ENCODE data around the gene PLD4. TPM values are rescaled to one million over a fixed set of nuclear protein-coding genes. Genes with fewer than 3 reads are reported as not detected.
"Not testable (repeated sequence)": the region's sequence is repeated elsewhere in the genome, so short reads cannot be mapped to it uniquely, and the experiment has no call there.

The PLD4 gene
- total RNA-seq, 1 donor from 2014 or later, result 7.8 TPM

DNA sequence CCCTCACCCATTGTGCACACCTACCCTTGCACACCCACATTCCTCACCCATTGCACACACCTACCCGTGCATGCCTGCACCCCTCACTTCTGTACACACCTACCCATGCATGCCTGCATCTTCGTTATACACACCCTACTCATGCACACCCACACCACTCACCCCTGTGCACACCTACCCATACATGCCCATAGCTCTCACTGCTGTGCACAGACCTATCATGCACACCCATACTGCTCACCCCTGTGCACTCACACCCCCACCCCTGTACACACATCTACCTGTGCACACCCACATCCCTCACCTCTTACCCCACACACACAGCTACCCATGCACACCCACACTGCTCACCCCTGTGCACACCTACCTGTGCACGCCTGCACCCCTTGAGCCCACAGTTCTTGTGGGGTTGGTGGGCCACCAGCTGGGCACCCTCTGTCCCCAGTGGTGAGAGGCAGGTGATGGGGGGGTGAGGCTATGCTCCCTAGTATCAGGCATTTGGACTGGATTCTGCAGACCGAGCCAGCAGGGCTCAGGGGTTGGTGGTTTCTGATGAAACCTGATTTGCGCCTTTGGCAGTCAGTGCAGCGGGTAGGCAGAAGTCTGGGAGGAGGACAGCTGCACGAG lies 44.0 kb upstream of the PLD4 start:
- Histone ChIP-seq H3K9ac (ENCODE audit: low read depth in 1 of 3, low read length in 3 of 3) (no peak overlapping the region), H3K4me3 (ENCODE audit: low read length in 3 of 3) (no peak overlapping the region), H3K27me3 (ENCODE audit: control insufficient read depth in 3 of 3, insufficient read depth in 3 of 3, low read length in 3 of 3) (no peaks in the 10 kb centered on the region), H3K27ac (ENCODE audit: low read depth, low read length) (no peak overlapping the region), H3K4me1 (ENCODE audit: control insufficient read depth in 3 of 3, insufficient read depth in 3 of 3, low read length in 3 of 3) (peaks cover 15 to 24% (median 19%) of the 10 kb centered on the region in 3 donors), H3K36me3 (ENCODE audit: control insufficient read depth in 3 of 3, insufficient read depth in 3 of 3, low read length in 3 of 3) (peaks cover 3 to 14% (median 9%) of the 10 kb centered on the region in 3 donors), H3K9me3 (ENCODE audit: control insufficient read depth in 3 of 3, low read length in 3 of 3) (no peaks in the 10 kb centered on the region)

DNA sequence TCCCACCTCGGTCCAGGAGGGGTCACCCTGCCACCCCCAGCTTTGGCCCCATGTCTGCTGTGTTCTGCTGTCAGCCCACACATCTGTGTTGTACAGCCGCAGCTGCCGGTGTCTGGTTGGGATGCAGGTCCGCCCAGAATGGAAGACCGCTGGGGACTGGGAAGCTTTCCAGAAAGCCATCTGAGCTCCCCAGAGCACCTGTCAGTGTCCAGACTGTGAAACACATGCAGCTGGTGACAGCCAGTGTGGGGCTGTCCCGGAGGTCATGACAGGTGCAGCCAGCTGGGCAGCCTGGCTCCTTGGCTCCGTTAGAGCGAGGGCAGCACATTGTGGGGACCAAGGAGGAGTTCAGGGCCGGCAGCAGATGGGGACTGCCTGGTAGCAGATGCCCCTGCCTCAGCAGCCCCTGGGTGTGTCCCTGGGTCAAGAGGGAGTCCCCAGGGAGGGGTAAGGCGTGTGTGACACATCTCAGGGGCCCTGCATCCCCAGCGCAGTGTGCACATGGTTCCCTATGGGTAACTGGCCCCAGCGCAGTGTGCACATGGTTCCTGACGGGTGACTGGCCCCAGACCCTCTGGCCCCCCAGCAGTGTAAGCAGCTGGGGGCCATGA lies 43.2 kb upstream of the PLD4 start:
- Histone ChIP-seq H3K4me1 (ENCODE audit: control insufficient read depth in 3 of 3, insufficient read depth in 3 of 3, low read length in 3 of 3) (peaks cover 15 to 24% (median 19%) of the 10 kb centered on the region in 3 donors), H3K27ac (ENCODE audit: low read depth, low read length) (no peak overlapping the region), H3K27me3 (ENCODE audit: control insufficient read depth in 3 of 3, insufficient read depth in 3 of 3, low read length in 3 of 3) (no peaks in the 10 kb centered on the region), H3K36me3 (ENCODE audit: control insufficient read depth in 3 of 3, insufficient read depth in 3 of 3, low read length in 3 of 3) (peaks cover 3 to 14% (median 11%) of the 10 kb centered on the region in 3 donors), H3K9ac (ENCODE audit: low read depth in 1 of 3, low read length in 3 of 3) (no peak overlapping the region), H3K9me3 (ENCODE audit: control insufficient read depth in 3 of 3, low read length in 3 of 3) (no peaks in the 10 kb centered on the region), H3K4me3 (ENCODE audit: low read length in 3 of 3) (no peak overlapping the region)

DNA sequence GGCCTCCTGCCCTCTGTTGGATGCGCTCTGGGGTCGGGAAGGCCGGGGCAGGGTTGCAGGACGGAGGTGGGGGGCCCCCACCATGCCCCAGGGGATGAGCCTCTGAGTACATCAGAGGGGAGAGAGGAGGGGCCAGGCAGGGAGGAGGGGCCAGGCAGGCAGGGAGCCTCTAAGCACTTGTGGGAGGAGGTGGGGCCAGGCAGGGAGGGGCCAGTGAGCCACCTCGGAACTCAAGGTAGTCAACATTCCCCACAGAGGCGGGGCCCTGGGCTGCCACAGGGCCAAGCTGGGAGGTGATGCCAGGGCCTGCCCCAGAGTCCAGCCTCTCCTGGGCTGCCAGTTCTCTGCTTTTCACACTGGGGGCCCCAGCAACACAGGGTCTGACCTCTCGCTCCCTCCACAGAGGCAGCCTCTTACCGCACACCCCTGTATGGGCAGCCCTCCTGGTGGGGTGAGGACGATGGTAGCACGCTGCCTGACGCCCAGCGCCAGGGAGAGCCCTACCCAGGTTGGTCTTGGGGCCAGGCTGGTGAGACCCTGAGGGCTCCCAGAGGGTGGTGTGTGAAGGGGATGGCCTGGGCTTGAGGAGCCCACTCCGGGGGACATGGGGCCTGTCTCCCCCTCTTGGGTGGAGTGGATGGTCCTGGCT lies 42.2 kb upstream of the PLD4 start:
- Histone ChIP-seq H3K9me3 (ENCODE audit: control insufficient read depth in 3 of 3, low read length in 3 of 3) (no peaks in the 10 kb centered on the region), H3K36me3 (ENCODE audit: control insufficient read depth in 3 of 3, insufficient read depth in 3 of 3, low read length in 3 of 3) (peaks cover 5 to 14% (median 11%) of the 10 kb centered on the region in 3 donors), H3K27ac (ENCODE audit: low read depth, low read length) (no peak overlapping the region), H3K4me1 (ENCODE audit: control insufficient read depth in 3 of 3, insufficient read depth in 3 of 3, low read length in 3 of 3) (peaks cover 15 to 24% (median 19%) of the 10 kb centered on the region in 3 donors), H3K27me3 (ENCODE audit: control insufficient read depth in 3 of 3, insufficient read depth in 3 of 3, low read length in 3 of 3) (no peaks in the 10 kb centered on the region), H3K4me3 (ENCODE audit: low read length in 3 of 3) (no peak overlapping the region), H3K9ac (ENCODE audit: low read depth in 1 of 3, low read length in 3 of 3) (no peak overlapping the region)

DNA sequence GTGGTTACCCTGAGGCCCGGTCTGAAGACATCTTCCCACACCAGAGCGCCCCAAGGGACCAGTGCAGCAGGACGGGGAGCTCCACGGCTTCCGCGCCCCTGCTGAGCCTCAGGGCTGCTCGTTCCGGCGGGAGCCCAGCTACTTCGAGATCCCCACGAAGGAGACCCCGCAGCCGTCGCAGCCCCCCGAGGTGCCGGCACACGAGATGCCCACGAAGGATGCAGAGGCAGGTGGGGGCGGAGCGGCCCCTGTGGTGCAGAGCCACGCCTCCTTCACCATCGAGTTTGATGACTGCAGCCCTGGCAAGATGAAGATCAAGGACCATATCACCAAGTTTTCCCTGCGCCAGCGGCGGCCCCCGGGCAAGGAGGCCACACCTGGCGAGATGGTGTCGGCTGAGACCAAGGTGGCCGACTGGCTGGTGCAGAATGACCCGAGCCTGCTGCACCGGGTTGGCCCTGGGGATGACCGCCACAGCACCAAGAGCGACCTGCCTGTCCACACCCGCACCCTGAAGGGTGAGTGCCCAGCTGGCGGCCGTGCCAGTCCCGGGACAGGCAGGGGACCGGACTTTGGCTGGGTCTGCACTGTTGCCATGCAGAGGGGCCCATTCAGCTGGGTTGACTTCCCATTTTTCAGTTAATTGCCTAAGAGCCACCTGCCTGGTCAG lies 41.6 kb upstream of the PLD4 start:
- H3K27ac ChIP-seq (ENCODE audit: low read depth, low read length), result no peak overlapping the region
- no peaks in the 10 kb centered on the region for H3K9me3 ChIP-seq (ENCODE audit: control insufficient read depth in 3 of 3, low read length in 3 of 3)
- H3K27me3 ChIP-seq (ENCODE audit: control insufficient read depth in 3 of 3, insufficient read depth in 3 of 3, low read length in 3 of 3), result no peaks in the 10 kb centered on the region
- peaks cover 5 to 17% (median 11%) of the 10 kb centered on the region in 3 donors for H3K36me3 ChIP-seq (ENCODE audit: control insufficient read depth in 3 of 3, insufficient read depth in 3 of 3, low read length in 3 of 3)
- no peak overlapping the region for H3K9ac ChIP-seq (ENCODE audit: low read depth in 1 of 3, low read length in 3 of 3)
- H3K4me3 ChIP-seq (ENCODE audit: low read length in 3 of 3), result no peak overlapping the region
- H3K4me1 ChIP-seq (ENCODE audit: control insufficient read depth in 3 of 3, insufficient read depth in 3 of 3, low read length in 3 of 3), result peaks cover 15 to 24% (median 19%) of the 10 kb centered on the region in 3 donors

- H3K4me3 ChIP-seq (ENCODE audit: low read length in 3 of 3), result no peak overlapping the region
- H3K4me1 ChIP-seq (ENCODE audit: control insufficient read depth in 3 of 3, insufficient read depth in 3 of 3, low read length in 3 of 3), result peaks cover 15 to 24% (median 19%) of the 10 kb centered on the region in 3 donors
- H3K9ac ChIP-seq (ENCODE audit: low read depth in 1 of 3, low read length in 3 of 3), result no peak overlapping the region
- no peaks in the 10 kb centered on the region for H3K9me3 ChIP-seq (ENCODE audit: control insufficient read depth in 3 of 3, low read length in 3 of 3)
- no peak overlapping the region for H3K27ac ChIP-seq (ENCODE audit: low read depth, low read length)
- H3K27me3 ChIP-seq (ENCODE audit: control insufficient read depth in 3 of 3, insufficient read depth in 3 of 3, low read length in 3 of 3), result no peaks in the 10 kb centered on the region
- H3K36me3 ChIP-seq (ENCODE audit: control insufficient read depth in 3 of 3, insufficient read depth in 3 of 3, low read length in 3 of 3), result peaks cover 5 to 14% (median 11%) of the 10 kb centered on the region in 3 donors
Observed at GRCh38 chr14:104883681-104884361, 40.9 kb upstream of the PLD4 start.

DNA sequence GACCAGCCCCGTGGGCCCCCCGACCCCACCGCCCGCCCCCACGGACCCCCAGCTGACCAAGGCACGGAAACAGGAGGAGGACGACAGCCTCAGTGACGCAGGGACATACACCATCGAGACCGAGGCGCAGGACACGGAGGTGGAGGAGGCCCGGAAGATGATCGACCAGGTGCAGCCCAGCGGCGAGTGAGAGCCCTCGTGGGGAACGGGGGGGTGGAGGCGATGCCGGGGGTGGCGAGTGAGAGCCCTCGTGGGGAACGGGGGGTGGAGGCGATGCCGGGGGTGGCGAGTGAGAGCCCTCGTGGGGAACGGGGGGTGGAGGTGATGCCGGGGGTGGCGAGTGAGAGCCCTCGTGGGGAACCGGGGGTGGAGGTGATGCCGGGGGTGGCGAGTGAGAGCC lies 40.3 kb upstream of the PLD4 start:
- not testable (repeated sequence) for H3K9me3 ChIP-seq (ENCODE audit: control insufficient read depth in 3 of 3, low read length in 3 of 3); H3K9ac ChIP-seq (ENCODE audit: low read depth in 1 of 3, low read length in 3 of 3); H3K4me3 ChIP-seq (ENCODE audit: low read length in 3 of 3); H3K27ac ChIP-seq (ENCODE audit: low read depth, low read length); H3K27me3 ChIP-seq (ENCODE audit: control insufficient read depth in 3 of 3, insufficient read depth in 3 of 3, low read length in 3 of 3)
- peaks cover 5 to 14% (median 11%) of the 10 kb centered on the region in 3 donors for H3K36me3 ChIP-seq (ENCODE audit: control insufficient read depth in 3 of 3, insufficient read depth in 3 of 3, low read length in 3 of 3)
- H3K4me1 ChIP-seq (ENCODE audit: control insufficient read depth in 3 of 3, insufficient read depth in 3 of 3, low read length in 3 of 3), result peaks cover 15 to 24% (median 19%) of the 10 kb centered on the region in 3 donors

- no peaks in the 10 kb centered on the region for H3K9me3 ChIP-seq (ENCODE audit: control insufficient read depth in 3 of 3, low read length in 3 of 3)
- no peak overlapping the region for H3K27ac ChIP-seq (ENCODE audit: low read depth, low read length)
- no peak overlapping the region for H3K9ac ChIP-seq (ENCODE audit: low read depth in 1 of 3, low read length in 3 of 3)
- H3K4me3 ChIP-seq (ENCODE audit: low read length in 3 of 3), result no peak overlapping the region
- H3K36me3 ChIP-seq (ENCODE audit: control insufficient read depth in 3 of 3, insufficient read depth in 3 of 3, low read length in 3 of 3), result peaks cover 4 to 12% (median 10%) of the 10 kb centered on the region in 3 donors
- peaks cover 15 to 23% (median 19%) of the 10 kb centered on the region in 3 donors for H3K4me1 ChIP-seq (ENCODE audit: control insufficient read depth in 3 of 3, insufficient read depth in 3 of 3, low read length in 3 of 3)
- H3K27me3 ChIP-seq (ENCODE audit: control insufficient read depth in 3 of 3, insufficient read depth in 3 of 3, low read length in 3 of 3), result no peaks in the 10 kb centered on the region
Observed at GRCh38 chr14:104885031-104885972, 39.4 kb upstream of the PLD4 start.

DNA sequence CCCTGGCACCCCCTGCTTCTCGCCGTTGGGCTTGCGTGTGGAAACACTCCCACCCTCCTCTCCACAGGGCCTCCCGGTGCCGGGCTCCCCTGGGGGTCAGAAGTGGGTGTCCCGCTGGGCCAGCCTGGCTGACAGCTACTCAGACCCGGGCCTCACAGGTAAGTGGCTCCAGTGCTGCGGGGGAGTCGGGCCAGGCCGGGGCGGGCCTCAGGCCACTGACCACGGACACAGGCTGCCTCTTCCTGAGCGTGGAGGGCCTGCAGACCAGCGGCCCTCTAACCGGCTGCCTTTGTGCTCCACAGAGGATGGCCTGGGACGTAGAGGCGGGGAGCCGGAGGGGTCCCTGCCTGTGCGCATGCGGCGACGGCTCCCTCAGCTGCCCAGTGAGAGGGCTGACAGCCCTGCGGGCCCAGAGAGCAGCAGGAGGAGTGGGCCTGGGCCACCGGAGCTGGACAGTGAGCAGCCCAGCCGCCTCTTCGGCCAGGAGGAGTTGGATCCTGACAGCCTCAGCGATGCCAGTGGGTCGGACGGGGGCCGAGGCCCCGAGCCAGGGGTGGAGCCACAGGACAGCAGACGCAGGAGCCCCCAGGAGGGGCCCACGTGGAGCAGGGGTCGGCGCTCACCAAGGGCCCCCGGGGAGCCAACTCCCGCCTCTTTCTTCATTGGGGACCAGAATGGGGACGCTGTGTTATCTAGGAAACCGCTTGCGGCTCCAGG lies 38.5 kb upstream of the PLD4 start:
- H3K4me3 ChIP-seq (ENCODE audit: low read length in 3 of 3), result no peak overlapping the region
- no peaks in the 10 kb centered on the region for H3K27me3 ChIP-seq (ENCODE audit: control insufficient read depth in 3 of 3, insufficient read depth in 3 of 3, low read length in 3 of 3)
- H3K36me3 ChIP-seq (ENCODE audit: control insufficient read depth in 3 of 3, insufficient read depth in 3 of 3, low read length in 3 of 3), result peaks cover 2 to 7% (median 4%) of the 10 kb centered on the region in 3 donors
- H3K4me1 ChIP-seq (ENCODE audit: control insufficient read depth in 3 of 3, insufficient read depth in 3 of 3, low read length in 3 of 3), result peaks cover 9 to 14% (median 10%) of the 10 kb centered on the region in 3 donors
- no peaks in the 10 kb centered on the region for H3K9me3 ChIP-seq (ENCODE audit: control insufficient read depth in 3 of 3, low read length in 3 of 3)
- H3K27ac ChIP-seq (ENCODE audit: low read depth, low read length), result no peak overlapping the region
- no peak overlapping the region for H3K9ac ChIP-seq (ENCODE audit: low read depth in 1 of 3, low read length in 3 of 3)

Data from skeletal muscle tissue (tissue), 4 donors.